ENCODE data around the gene NBPF26.
"Not testable (repeated sequence)": the region's sequence is repeated elsewhere in the genome, so short reads cannot be mapped to it uniquely, and the experiment has no call there.

NBPF26 gene

DNA sequence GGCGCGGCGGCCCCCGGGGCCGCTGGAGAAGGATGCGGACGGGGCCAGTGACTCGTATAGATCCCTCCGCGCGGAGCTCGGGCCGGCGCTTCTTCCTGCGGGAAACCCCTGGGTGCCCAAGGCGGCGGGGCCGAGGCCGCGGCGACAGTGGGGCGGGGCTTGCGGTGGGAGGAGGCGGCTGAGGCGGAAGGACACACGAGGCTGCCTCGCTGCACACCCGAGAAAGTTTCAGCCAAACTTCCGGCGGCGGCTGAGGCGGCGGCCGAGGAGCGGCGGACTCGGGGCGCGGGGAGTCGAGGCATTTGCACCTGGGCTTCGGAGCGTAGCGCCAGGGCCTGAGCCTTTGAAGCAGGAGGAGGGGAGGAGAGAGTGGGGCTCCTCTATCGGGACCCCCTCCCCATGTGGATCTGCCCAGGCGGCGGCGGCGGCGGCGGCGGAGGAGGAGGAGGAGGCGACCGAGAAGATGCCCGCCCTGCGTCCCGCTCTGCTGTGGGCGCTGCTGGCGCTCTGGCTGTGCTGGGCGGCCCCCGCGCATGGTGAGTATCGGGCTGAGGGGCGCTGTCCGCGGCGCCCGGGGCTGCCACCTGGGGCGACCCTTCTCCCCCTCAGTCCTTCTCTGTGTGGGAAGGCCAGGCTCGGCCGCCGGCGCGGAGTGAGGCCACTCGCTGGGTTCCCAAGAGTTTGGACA is at the start of gene NBPF26:
NBPF26 (plus strand) TSS at position 231 of the 688 bp plus-strand sequence.
- DNase-seq, result peak; percentile 10

DNA sequence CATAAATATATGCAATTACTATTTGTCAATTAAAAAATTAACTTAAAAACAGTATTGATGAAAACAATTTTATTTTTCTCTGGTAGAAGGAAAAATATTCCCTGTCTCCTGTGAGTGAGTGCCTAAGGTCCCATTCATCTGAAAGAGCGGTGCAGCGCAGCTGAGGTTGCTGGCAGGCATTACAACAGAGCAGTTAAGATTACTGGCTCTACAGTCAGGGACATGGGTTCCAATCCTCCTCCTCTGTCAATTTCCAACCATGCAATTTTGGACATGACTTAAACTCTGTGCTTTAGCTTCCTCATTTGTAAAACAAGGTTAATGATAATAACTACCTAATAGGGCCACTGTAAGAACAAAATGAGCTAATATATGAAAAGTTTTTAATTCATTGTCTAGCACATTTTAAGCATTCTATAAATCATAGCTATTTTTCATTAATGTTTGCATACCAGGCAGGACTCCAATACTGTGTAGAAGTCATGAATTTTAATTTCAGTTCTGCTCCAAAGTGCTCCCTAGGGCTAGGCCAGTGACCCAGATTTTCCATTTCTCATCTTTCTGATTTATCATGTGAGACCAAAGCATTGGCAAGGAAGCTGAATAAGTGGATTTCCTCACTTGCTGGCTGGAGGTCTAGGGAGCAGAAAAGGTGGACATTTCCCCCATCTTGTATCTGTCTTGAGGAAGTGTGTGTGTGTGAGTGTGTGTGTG is 43.5 kb upstream of the NBPF26 start:
- not testable (repeated sequence) for DNase-seq

DNA sequence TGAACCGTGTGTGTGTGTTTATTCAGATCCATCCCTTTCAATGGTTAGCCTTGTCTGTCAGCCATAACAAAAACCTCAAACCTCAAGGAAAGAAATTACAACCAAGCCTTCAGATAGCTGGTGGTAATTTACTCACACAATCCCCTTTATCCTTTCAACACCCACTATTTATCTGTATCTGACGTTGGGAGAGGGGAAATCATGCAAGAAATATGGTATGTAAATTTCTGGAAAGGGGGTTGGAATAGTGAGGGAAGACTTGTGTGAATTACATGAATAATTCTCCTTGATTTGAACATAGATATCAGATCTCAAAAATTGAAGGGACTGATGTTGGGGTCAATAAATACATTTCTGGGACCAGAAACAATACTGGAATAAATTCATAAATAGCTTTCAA is 42.8 kb upstream of the NBPF26 start:
- DNase-seq, result not testable (repeated sequence)

DNA sequence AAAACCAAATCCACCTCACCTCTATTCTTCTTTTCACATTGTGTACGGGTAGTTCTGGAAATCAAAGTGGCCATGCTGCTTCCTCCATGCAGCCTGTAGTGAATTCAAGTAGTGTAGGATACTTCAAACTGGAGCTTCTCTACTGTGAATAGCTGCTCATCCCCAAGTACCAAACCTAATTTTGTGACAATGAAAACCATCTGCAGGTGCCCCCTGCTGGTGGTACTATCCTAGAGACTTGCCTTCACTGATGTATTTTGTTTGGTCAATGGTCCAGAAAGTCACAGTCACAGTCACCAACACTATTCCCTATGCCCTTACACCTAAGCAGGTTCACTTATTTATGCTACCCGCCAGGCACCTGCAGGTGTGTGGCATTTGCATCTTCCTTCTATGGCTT is 39.3 kb upstream of the NBPF26 start:
- not testable (repeated sequence) for DNase-seq

DNA sequence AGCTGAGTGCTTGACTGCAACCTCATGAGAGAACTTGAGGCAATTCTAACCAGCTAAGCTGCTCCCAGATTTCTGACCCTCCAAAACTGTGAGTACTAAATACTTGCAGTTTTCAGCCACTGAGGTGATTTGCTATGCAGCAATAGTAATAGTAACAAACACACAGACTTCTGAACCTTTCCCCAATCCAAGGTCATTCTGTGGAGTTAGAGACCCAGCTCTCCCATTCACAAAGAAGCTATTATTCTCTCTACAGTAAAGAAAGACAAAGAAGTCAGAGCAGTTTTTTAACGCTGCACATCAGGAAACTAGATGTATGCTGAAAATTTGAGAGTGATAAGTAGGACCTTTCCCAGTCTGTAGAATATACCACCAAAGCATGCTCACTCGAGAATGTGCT is 38.1 kb upstream of the NBPF26 start:
- not testable (repeated sequence) for DNase-seq

DNA sequence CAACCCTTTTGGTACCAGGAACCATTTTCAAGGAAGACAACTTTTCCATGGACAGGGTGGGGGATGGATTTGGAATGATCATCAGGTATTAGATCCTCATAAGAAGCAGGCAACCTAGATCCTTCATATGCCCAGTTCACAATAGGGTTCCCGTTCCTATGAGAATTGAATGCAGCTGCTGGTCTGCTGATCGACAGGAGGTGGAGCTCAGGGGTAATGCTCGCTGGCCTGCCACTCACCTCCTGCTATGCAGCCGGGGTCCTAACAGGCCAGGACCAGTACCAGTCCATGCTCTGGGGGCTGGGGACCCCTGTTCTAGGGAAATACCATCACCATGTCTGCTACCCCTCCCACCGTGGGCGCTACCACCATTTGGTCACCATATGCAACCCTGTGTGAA is 36.5 kb upstream of the NBPF26 start:
- not testable (repeated sequence) for DNase-seq

DNA sequence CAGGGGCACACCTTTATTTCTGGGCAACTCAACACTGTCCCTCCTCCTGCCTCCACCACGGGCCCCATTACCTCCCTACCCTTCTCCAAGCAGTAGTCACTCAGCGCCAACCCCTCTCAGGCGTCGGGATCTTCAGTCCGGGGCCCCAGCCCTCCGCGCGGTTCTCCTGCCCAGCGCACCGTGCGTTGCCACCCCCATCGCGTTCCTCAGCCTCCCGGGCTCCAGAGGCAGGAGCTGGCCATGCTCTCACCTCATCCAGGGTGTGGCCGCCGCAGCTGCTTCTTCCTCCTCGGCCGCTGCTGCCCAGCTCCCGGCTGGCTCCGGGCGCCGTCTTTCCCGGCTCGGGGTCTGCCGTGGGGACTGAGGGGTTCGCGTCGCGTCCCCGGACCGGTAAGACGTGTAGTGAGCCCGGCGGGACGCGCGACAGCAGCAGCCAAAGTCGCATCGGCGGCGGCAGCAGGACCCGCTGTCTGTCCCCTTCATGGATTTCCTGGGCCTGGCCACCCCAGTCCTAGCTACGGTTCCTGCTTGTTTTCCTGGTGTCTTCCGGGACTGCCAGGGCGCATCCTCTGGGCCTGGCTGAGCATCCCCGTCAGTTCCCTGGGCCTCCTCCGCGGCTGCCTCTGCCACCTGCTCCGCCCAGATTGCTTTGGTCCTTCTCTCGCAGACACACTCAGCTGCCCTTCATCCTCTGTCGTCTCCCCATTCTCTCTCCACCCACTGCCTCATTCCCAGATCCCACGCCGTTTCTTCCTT is 22.8 kb upstream of the NBPF26 start:
- DNase-seq, result not testable (repeated sequence)

DNA sequence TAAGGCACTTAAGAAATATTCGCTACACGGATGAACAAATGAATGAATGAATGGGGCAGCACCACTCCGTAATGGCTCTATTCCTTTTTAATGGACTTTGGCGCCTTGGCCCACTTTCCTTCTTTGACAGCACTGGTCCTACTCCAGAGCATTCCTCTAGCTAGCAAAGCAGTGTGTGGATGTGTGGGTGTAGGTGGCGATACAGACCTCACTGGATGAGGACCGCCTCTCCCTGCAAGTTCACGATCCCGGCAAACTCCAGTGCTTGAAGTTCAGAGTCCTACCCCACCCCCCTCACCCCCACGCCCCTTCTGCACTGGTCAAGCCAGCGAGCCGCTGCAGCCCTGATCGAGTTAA is 409 bp upstream of the NBPF26 start:
- not testable (repeated sequence) for DNase-seq

DNA sequence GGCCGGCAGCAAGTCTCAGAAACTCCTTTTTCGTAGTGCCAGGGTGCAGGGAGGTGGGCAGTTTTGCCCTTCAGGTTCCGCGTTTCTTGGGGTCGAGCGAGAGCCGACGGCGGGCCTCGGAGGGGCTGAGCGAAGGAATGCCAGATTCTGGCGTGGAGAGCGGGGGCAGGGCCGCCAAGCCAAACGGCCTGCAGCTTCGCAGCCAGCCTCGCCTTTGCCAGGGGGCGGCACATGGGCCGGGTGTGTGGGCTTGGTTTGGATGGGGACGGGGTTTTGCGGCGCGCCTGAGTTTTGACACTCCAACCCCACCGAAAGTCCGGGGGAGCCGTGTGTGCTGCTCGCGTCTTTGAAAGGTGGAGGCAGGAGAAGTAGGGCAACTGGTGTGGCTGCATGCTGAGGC is 762 bp downstream of the NBPF26 start:
- DNase-seq, result not testable (repeated sequence)

DNA sequence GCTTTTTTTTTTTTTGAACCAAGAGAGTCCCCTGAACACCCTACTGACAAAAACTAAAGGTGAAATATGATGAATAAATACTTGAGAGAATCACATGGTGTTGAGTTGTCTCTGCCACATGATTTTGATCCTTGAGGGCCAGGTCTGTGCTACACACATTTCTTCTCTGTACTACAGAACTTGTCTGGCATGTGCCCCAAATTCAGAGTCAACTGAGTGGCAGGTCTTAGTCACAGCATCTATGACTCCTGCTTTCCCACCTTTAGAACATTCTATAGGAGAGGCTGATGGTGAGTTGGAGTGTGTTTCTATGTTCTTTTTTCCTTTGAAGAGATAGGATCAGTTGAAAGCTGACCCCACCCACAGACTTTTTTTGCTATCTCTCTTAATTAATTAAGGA is 5.1 kb downstream of the NBPF26 start:
- not testable (repeated sequence) for DNase-seq

DNA sequence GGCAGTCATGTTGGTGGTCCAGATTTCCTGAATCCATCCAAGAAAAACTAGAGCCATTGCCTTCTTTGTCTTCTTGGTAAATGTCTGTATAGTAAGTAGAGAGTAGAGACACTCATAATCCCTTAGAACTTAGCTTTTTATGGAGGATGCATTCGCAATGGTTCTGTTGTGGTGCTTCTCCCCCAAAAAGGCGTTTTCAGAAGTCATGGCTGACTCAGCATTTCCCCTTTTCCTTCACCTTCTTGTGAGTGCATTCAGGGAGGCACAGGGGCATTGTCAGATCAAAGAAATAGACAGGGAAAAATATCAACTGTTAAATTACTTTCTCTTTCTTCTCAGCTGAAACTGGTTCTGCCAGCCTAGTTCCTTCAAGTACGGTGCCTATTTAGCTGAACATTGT is 45.3 kb downstream of the NBPF26 start:
- not testable (repeated sequence) for DNase-seq

DNA sequence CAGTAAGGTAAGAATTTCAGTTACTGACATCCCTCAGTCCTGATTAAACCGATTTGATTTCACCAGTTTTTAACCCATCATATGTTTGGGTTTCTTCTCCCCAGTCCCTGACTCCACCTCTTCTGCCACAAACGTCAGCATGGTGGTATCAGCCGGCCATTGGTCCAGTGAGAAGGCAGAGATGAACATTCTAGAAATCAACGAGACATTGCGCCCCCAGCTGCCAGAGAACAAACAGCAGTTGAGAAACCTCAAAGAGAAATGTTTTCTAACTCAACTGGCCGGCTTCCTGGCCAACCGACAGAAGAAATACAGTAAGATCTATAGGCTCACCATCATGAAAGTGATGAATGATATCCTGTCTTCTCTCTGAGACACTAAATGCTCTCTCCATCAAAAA is 81.7 kb downstream of the NBPF26 start:
- not testable (repeated sequence) for DNase-seq

DNA sequence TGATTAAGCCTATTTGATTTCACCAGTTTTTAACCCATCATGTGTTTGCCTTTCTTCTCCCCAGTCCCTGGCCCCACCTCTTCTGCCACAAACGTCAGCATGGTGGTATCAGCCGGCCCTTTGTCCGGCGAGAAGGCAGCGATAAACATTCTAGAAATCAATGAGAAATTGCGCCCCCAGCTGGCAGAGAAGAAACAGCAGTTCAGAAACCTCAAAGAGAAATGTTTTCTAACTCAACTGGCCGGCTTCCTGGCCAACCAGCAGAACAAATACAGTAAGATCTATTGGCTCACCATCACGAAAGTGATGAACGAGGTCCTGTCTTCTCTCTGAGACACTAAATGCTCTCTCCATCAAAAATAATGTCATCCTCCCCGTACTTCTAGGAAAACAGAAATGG is 88.1 kb downstream of the NBPF26 start:
- DNase-seq, result peak; percentile 6

DNA sequence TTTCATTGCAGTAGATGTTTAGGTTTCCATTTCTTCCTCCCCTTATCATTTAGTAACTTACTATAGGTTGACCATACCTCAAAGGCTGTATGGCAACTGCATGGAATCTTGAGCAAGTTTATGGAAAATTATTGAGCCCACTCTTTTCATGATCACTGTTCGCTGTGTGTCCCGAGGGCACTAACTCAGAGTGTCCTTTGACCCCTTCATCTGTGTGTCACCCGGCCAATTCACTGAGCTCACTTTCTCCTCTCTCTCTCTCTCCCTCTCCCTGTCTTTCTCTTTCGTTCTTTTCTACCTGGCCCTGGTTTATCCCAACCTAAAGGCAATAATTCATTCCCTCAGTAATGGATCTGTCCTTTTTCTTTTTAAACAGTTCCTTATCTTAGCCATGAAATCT is 101.3 kb downstream of the NBPF26 start:
- DNase-seq, result not testable (repeated sequence)

DNA sequence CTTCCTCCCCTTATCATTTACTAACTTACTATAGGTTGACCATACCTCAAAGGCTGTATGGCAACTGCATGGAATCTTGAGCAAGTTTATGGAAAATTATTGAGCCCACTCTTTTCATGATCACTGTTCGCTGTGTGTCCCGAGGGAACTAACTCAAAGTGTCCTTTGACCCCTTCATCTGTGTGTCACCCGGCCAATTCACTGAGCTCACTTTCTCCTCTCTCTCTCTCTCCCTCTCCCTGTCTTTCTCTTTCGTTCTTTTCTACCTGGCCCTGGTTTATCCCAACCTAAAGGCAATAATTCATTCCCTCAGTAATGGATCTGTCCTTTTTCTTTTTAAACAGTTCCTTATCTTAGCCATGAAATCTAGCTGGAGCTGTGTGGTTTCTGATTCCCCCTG is 102.9 kb downstream of the NBPF26 start:
- DNase-seq, result not testable (repeated sequence)

DNA sequence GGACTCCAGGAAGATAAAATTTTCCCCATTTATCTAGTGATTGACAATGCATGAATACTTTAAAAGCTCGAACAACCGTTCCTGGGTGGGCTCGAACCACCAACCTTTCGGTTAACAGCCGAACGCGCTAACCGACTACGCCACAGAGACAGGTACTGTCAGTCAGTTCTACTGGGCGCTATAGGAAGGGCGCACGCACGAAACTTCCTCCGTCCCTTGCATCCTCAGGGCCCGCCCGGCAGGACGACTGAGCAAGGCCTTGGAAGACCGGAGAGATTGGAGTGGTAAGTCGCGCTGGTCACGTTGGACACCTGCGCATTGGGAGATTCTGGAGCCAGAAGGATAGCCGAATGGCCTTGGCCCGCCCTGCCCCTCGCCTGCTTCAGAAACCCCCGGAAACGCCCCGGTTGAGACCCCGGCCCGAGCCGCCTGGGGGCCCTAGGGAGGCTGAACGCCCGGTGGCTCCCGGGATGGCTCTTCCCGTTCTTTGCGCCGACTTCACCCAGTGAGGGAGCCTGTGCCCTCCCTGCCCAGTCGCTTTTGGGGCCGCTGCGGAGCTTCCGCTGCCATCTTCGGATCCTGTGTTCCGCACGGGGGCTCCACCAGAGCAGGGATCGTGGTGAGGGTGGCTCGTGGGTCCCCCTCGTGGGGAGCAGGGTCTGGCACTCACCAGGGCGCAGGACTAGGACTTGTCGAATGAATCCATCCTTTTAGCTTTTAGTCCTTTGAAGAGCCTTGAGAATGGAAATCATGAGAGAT is 120.6 kb downstream of the NBPF26 start:
- DNase-seq, result peak; percentile 68

DNA sequence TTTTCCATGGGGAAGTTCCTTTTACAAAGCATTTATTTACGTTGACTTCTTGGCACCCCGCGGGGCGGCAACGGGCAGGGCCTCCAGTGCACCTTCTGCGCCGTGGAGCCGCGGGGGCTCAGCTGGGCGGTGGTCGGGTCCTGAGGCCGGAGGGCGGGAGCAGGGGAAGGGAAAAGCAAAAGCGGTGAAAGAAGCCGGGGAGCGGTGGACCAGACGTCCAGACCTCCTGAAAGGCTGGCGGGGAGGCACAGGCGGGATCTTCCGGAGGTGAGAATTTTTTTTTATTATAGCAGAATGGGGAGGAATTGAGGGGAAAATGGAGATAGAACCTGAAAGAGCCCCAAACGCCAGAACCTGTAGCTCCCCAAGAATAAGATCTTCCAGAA is 121.2 kb downstream of the NBPF26 start:
- not testable (repeated sequence) for DNase-seq

DNA sequence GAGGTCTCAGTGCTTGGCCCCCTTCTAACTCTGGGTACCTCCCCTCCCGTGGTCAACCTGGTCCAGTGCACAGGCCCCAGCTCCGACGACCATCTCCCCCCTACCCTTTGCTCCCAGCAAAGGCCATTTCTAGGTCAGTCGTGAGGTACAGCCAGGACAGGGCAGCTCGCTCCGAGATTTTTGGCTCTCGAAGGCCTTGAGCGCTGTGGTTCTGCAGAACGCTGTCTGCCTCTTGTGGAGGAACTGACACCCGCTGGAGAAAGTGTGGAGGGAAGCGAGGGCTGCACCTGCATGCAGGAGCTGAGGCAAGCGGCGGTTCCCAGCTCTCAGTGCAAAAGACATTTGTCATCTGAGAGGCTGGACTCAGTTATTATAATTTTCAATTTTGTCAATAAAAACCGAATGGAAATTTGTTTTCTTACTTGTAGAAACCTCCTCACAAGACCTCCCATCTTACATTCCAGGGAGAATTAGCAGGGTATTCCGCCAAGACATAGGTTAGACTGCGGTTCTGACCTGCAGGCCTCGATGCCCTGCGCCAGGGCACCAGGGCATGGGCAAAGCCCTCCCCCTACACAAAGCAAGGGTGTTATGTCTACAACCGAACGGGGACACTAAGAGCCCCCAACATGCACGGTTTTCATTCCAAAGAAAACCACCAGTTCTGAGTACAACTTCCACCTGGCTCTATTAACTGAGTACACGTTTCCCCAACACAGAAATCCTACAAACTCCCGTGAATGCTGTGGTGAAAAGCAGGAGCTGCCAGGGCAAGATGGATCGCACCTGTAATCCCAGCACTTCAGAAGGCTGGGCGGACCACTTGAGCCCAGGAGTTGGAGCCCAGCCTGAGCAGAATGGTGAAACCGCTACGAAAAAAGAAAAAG is 125.9 kb downstream of the NBPF26 start:
- not testable (repeated sequence) for DNase-seq

DNA sequence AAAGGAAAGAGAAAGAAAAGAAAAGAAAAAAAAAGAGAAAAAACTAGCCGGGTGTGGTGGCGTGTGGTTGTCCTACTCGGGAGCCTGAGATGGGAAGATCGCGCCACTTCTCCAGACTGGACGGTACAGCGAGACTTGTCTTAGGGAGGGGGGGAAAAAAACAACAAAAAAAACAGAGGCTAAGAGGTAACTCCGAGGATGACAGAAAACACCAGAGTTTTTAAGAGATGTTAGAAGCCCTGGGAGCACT is 126.5 kb downstream of the NBPF26 start:
- peak; percentile 97 for DNase-seq

DNA sequence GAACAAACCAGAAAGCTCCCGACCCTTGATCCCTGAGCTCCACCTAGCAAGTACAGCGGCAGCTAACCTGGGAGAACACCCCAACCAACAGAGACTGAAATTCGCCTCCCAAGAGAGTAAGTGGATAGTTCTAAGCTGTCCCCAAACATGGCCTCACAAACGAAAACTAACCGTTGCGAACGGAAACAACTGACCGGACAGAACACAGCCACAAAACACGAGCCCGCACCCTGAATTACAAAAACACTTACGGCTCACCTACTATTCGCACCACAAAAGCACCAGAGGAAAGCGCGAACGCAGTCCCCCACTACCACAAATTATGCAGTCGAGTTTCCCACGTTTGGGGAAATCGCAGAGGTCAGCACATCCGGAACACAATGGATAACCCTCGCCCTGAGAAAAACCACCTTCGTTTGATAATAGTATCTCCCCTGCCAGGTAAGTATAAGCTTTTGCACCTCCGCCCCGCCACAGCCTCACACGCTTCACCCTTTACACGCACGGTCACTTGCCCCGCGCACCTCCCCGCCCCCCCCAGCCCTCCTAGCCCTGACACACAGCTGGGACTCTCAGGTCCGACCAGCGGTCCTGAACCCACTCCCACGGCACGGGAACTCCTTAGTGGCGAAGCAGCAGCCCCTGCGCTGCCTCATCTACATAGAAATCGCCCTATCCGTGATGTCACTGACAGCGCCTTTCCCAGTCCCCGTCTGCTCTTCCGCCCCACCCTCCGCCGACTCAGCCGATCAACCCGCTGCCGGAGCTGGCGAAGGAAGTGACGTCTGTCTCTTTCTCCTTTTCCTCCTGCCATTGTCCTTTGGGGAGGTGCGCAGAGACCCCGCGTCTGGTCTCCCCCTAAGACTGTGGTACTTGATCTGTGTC is 127.0 kb downstream of the NBPF26 start:
- DNase-seq, result peak; percentile 97

DNA sequence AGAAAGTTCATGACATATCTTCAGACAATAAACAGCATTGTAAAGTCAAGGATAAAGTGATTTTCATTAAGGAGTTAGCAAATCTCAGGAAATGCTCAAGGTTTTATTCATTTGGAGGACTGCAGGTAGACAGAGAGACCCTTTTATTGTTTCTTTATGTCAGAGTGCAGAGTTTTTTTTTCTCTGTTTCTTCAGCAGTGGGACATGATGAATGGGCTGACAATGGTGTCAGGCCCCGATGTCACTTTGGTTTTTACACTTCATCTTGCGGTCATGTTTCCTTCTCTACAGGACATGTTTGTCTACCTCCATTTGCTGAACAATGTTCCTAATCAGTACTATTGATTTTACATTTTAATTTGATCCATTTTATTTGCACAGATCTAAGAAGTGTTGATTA is 134.4 kb downstream of the NBPF26 start:
- DNase-seq, result not testable (repeated sequence)
